WTC11 (cell line): Measurements from ENCODE around the gene RASA1. TPM values are rescaled to one million over a fixed set of nuclear protein-coding genes. Genes with fewer than 3 reads are reported as not detected.

Source experiments
- ATAC-seq: fragments of 200-7000 bp; cut with Tn5 transposase; 2 replicates; pipeline ENCODE4 v1.10.0; 2021; ENCODE audit warnings: mild to moderate bottlenecking, moderate library complexity
- CTCF ChIA-PET: fragments of 300-600 bp; sonication (Branson Sonifier 250); formaldehyde crosslinking; loops from one replicate; lab custom pipeline; 2021; ENCODE audit warnings: antibody characterized with exemption; lab: Charles Lee
- POLR2A ChIA-PET: fragments of 350-600 bp; sonication (Branson Sonifier 250); formaldehyde crosslinking; loops from one replicate; lab custom pipeline; 2021; ENCODE audit warnings: antibody characterized with exemption; lab: Charles Lee
- DNase-seq: peaks from one replicate; pipeline ENCODE4 v3.0.0; 2021; ENCODE audit warnings: low spot score
- H3K27ac Mint-ChIP-seq: 2 replicates; pipeline ENCODE4 v1.8.0; 2021; ENCODE audit warnings: mixed read lengths
- H3K27me3 Mint-ChIP-seq: 2 replicates; pipeline ENCODE4 v1.8.0; 2021; ENCODE audit warnings: low read depth, mild to moderate bottlenecking, moderate library complexity, mixed read lengths
- H3K36me3 Mint-ChIP-seq: 2 replicates; pipeline ENCODE4 v1.8.0; 2021; ENCODE audit warnings: mixed read lengths
- H3K4me1 Mint-ChIP-seq: 2 replicates; pipeline ENCODE4 v1.8.0; 2022; ENCODE audit warnings: mixed read lengths
- H3K4me3 Mint-ChIP-seq: 2 replicates; pipeline ENCODE4 v1.8.0; 2021; ENCODE audit warnings: mild to moderate bottlenecking, moderate library complexity, mixed read lengths
- H3K9me3 Mint-ChIP-seq: 2 replicates; pipeline ENCODE4 v1.8.0; 2021; ENCODE audit warnings: mixed read lengths
- CDX4 ChIP-seq: fragments of 250-450 bp; sonication (Bioruptor Pico); IDR thresholded peaks from 2 replicates; pipeline ENCODE4 v1.9.0; 2021; ENCODE audit warnings: moderate library complexity, mild to moderate bottlenecking, inconsistent platforms, borderline replicate concordance
- CTCF ChIP-seq: fragments of 200-600 bp; IDR thresholded peaks from 2 replicates; pipeline ENCODE4 v1.8.0; 2022; ENCODE audit warnings: antibody characterized with exemption
- E2F5 ChIP-seq: sonication (generic); formaldehyde crosslinking; IDR thresholded peaks from 2 replicates; pipeline ENCODE4 v1.8.1; 2022; ENCODE audit warnings: mild to moderate bottlenecking, moderate library complexity, missing genetic modification reagents
- ELF4 ChIP-seq: sonication (generic); formaldehyde crosslinking; IDR thresholded peaks from 2 replicates; pipeline ENCODE4 v1.8.1; 2022; ENCODE audit warnings: low read depth, mild to moderate bottlenecking, moderate library complexity, missing genetic modification reagents
- FOXP1 ChIP-seq: sonication (generic); formaldehyde crosslinking; IDR thresholded peaks from 2 replicates; pipeline ENCODE4 v1.8.0; 2022; ENCODE audit warnings: missing genetic modification reagents, mild to moderate bottlenecking, moderate library complexity, borderline replicate concordance
- GABPB1 ChIP-seq: sonication (generic); formaldehyde crosslinking; IDR thresholded peaks from 2 replicates; pipeline ENCODE4 v1.8.1; 2023; ENCODE audit warnings: mild to moderate bottlenecking, missing genetic modification reagents
- GTF2I ChIP-seq: fragments of 250-450 bp; sonication (Bioruptor Pico); conservative IDR thresholded peaks from 2 replicates; pipeline ENCODE4 v1.4.0; 2021; ENCODE audit warnings: mild to moderate bottlenecking
- HMGA2 ChIP-seq: fragments of 250-450 bp; sonication (Bioruptor Pico); IDR thresholded peaks from 2 replicates; pipeline ENCODE4 v1.4.0; 2021; ENCODE audit warnings: mild to moderate bottlenecking, moderate library complexity
- IRF1 ChIP-seq: sonication (generic); formaldehyde crosslinking; IDR thresholded peaks from 2 replicates; pipeline ENCODE4 v1.8.0; 2023; ENCODE audit warnings: missing genetic modification reagents
- JAZF1 ChIP-seq: fragments of 250-450 bp; sonication (Bioruptor Pico); IDR thresholded peaks from 2 replicates; pipeline ENCODE4 v1.9.0; 2021; ENCODE audit warnings: moderate library complexity, mild to moderate bottlenecking, inconsistent platforms
- MLX ChIP-seq: sonication (generic); formaldehyde crosslinking; IDR thresholded peaks from 2 replicates; pipeline ENCODE4 v1.8.1; 2023; ENCODE audit warnings: mild to moderate bottlenecking, missing genetic modification reagents, moderate library complexity
- MYBL2 ChIP-seq: sonication (generic); formaldehyde crosslinking; IDR thresholded peaks from 2 replicates; pipeline ENCODE4 v1.8.1; 2023; ENCODE audit warnings: mild to moderate bottlenecking, moderate library complexity, missing genetic modification reagents
- NFATC4 ChIP-seq: fragments of 250-450 bp; sonication (Bioruptor Pico); IDR thresholded peaks from 2 replicates; pipeline ENCODE4 v1.9.0; 2021; ENCODE audit warnings: mild to moderate bottlenecking
- SMAD3 ChIP-seq: sonication (generic); formaldehyde crosslinking; IDR thresholded peaks from 2 replicates; pipeline ENCODE4 v1.8.0; 2022; ENCODE audit warnings: missing genetic modification reagents, mild to moderate bottlenecking, borderline replicate concordance
- SMAD4 ChIP-seq: sonication (generic); formaldehyde crosslinking; IDR thresholded peaks from 2 replicates; pipeline ENCODE4 v1.8.0; 2022; ENCODE audit warnings: mild to moderate bottlenecking, missing genetic modification reagents
- SP1 ChIP-seq: sonication (generic); formaldehyde crosslinking; conservative IDR thresholded peaks from 2 replicates; pipeline ENCODE4 v1.8.1; 2022; ENCODE audit warnings: missing genetic modification reagents
- STAT6 ChIP-seq: sonication (generic); formaldehyde crosslinking; conservative IDR thresholded peaks from 2 replicates; pipeline ENCODE4 v1.8.1; 2023; ENCODE audit warnings: mild to moderate bottlenecking, low read depth, missing genetic modification reagents, moderate library complexity
- TEAD1 ChIP-seq: sonication (generic); formaldehyde crosslinking; IDR thresholded peaks from 2 replicates; pipeline ENCODE4 v1.8.0; 2022; ENCODE audit warnings: mild to moderate bottlenecking, missing genetic modification reagents
- TP53 ChIP-seq: sonication (generic); formaldehyde crosslinking; IDR thresholded peaks from 2 replicates; pipeline ENCODE4 v1.8.1; 2023; ENCODE audit warnings: mild to moderate bottlenecking, missing genetic modification reagents
- USF2 ChIP-seq: sonication (generic); formaldehyde crosslinking; IDR thresholded peaks from 2 replicates; pipeline ENCODE4 v1.8.1; 2023; ENCODE audit warnings: mild to moderate bottlenecking, missing genetic modification reagents, moderate library complexity
- ZNF121 ChIP-seq: sonication (generic); formaldehyde crosslinking; IDR thresholded peaks from 2 replicates; pipeline ENCODE4 v1.8.0; 2023; ENCODE audit warnings: missing genetic modification reagents
- ZNF317 ChIP-seq: sonication (generic); formaldehyde crosslinking; IDR thresholded peaks from 2 replicates; pipeline ENCODE4 v1.8.1; 2023; ENCODE audit warnings: low read depth, mild to moderate bottlenecking, moderate library complexity, missing genetic modification reagents, borderline replicate concordance
- ZNF416 ChIP-seq: fragments of 250-450 bp; sonication (Bioruptor Pico); IDR thresholded peaks from 2 replicates; pipeline ENCODE4 v1.9.0; 2021; ENCODE audit warnings: mild to moderate bottlenecking, inconsistent platforms
- ZSCAN18 ChIP-seq: fragments of 250-450 bp; sonication (Bioruptor Pico); IDR thresholded peaks from 2 replicates; pipeline ENCODE4 v2.1.2; 2022; ENCODE audit warnings: mild to moderate bottlenecking, moderate library complexity
- total RNA-seq: library from RNA; stranded (reverse); gene quantifications from 3 replicates; pipeline ENCODE4 v1.2.3, GENCODE V29; 2021

RASA1 gene
- total RNA-seq, 1 experiment from 2014 or later: 31.0 TPM

GRCh38 chr5:87340716-87341115 is 73.0 kb downstream of the RASA1 start:
- TF ChIP-seq HMGA2 (CRISPR knock-in tag): no peak
- no peak for TF ChIP-seq E2F5 (CRISPR knock-in tag)
- TF ChIP-seq GTF2I (CRISPR knock-in tag): no peak
- no peak for TF ChIP-seq ELF4 (CRISPR knock-in tag)
- no peak for TF ChIP-seq CDX4 (CRISPR knock-in tag)
- TF ChIP-seq SMAD4 (CRISPR knock-in tag): no peak
- no peak for TF ChIP-seq NFATC4 (CRISPR knock-in tag)
- TF ChIP-seq STAT6: no peak
- no peak for TF ChIP-seq ZNF121 (CRISPR knock-in tag)
- TF ChIP-seq TEAD1 (CRISPR knock-in tag): no peak
- TF ChIP-seq TP53 (CRISPR knock-in tag): no peak
- TF ChIP-seq, all 79 proteins: peak for 0
- H3K9me3 Mint-ChIP-seq: peaks cover 8% of the 10 kb centered on the region
- ATAC-seq (no peak), DNase-seq (no peak)
- H3K27me3 Mint-ChIP-seq: no peaks in the 10 kb centered on the region
- ChIA-PET CTCF (no interaction called here), POLR2A (no interaction called here)
- no peaks in the 10 kb centered on the region for H3K4me1 Mint-ChIP-seq
- peaks cover 31% of the 10 kb centered on the region for H3K36me3 Mint-ChIP-seq
- no peak overlapping the region for H3K27ac Mint-ChIP-seq
- no peak overlapping the region for H3K4me3 Mint-ChIP-seq

GRCh38 chr5:87347272-87347671 is 79.6 kb downstream of the RASA1 start:
- Mint-ChIP-seq H3K4me1 (no peaks in the 10 kb centered on the region), H3K9me3 (peaks cover 8% of the 10 kb centered on the region), H3K36me3 (peaks cover 23% of the 10 kb centered on the region), H3K27ac (no peak overlapping the region), H3K4me3 (no peak overlapping the region), H3K27me3 (no peaks in the 10 kb centered on the region)
- DNase-seq: no peak
- ATAC-seq: no peak
- CTCF ChIA-PET: no interaction called here
- POLR2A ChIA-PET: no interaction called here
- no peak for TF ChIP-seq SP1 (CRISPR knock-in tag)
- no peak for TF ChIP-seq JAZF1 (CRISPR knock-in tag)
- TF ChIP-seq FOXP1 (CRISPR knock-in tag): no peak
- TF ChIP-seq ZSCAN18 (CRISPR knock-in tag): no peak
- no peak for TF ChIP-seq CTCF
- no peak for TF ChIP-seq GTF2I (CRISPR knock-in tag)
- no peak for TF ChIP-seq GABPB1 (CRISPR knock-in tag)
- no peak for TF ChIP-seq ZNF317
- TF ChIP-seq IRF1 (CRISPR knock-in tag): no peak
- no peak for TF ChIP-seq MYBL2 (CRISPR knock-in tag)
- TF ChIP-seq SMAD3 (CRISPR knock-in tag): no peak
- no peak for TF ChIP-seq ZNF416 (CRISPR knock-in tag)
- TF ChIP-seq MLX (CRISPR knock-in tag): no peak
- TF ChIP-seq E2F5 (CRISPR knock-in tag): no peak
- TF ChIP-seq USF2: no peak
